SIG-M5 treated with dmso at 0.1 percent for 504 hours (cell line): ENCODE results near the gene TFEB.

Source experiments
- DNase-seq: peaks from one replicate; lab custom pipeline; 2025; ENCODE audit not compliant: unreplicated experiment; lab: John Stamatoyannopoulos, UW

TFEB gene

DNA sequence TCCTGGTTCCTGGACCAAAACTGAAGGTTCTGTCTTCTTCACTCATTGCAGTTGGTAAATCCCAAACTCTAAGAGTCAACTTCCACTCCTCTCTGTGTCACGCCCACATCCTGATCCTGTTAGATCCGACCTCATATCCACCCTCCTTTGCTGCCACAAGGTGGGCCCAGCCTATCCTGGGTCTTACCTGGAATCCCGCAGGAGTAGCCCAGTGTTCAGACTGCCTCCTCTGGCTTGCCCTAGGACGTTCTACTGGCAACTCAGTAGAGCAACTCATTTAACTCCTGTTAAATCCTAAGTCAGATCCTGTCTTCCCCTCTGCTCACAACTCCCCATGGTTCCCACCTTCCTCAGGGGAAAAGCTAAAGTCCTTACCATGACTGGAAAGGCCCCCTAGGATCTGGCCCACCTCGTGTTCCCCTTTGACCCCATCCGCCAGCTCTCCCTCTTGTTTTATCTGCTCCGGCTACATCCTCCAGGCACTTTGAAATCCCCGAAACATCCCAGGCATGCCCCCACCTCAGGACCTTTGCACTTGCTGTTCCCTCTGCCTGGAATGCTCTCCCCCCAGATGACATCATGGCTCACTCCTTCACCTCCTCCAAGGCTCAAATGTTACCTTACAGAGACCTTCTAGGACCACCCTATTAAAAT is 43.9 kb downstream of the TFEB start:
- no peak for DNase-seq

DNA sequence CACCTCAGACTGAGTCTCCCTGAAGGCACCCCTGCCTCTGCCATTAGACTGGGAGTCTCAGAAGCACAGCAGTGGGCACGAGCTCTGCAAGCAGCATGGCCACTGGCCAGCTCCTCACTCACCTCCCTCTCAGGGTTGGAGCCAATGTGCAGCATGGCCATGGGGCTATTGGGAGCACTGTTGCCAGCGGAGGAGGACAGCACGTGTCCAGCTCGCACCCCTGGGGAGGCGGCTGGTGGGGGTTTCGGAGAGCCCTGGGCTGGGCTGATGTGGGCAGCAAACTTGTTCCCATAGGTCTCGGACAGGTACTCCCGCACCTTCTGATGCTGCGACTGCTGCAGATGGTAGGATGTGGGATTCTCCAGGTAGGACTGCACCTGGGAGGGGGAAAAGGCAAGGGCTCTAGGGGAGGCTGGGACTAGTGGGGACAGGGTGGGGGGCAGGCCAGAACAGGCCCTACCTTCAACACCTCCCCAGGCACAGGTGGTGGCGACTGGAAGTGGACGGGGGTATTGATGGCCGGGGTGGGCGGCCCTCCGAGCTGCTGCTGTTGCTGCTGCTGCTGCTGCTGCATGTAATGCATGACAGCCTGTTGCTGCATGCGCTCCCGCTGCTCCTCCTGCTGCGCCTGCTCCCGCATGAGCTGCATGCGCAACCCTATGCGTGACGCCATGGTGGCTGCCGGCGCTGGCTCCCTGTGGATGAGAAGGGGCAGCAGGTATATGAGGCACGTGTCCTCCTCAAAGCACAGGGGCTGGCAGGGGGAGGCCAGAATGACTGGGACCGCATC is 44.7 kb downstream of the TFEB start:
- no peak for DNase-seq

DNA sequence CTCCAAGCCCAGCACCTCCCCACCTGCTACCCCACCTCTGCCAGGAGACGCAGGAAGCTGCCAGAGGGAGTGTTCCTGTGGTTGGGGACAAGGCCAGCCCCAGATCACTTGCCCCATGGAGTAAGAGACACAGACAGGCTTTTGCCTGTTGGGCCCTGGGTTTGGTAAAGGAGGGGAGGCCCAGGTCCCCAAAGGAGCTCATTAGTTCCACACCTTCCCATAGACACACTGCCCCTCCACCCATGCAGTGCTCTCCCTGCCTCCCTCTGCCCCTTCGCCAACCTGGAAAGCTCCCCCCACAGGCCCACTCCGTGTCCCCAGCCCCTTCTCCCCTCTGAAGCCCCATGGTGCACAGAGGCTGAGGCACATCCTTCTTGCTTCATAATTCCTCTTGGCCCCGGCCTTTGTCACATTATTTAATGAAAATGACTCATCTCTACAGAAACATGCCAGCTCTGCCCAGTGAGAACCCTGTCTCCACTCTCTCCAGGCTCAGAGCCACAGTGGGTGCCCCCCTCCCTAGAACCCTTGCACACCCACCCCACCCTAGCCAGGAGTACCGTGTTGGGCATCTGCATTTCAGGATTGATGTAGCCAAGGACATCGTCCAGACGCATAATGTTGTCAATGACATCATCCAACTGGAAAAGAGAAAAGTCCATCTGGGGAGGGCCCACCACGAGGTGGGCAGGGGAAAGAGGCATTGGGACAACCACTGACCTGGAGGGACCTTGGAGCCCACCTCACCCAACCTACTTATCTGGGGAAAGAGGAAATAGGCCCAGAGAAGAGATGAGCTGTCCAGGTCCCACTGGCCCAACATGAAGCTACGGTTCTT is 46.0 kb downstream of the TFEB start:
- DNase-seq, result no peak

DNA sequence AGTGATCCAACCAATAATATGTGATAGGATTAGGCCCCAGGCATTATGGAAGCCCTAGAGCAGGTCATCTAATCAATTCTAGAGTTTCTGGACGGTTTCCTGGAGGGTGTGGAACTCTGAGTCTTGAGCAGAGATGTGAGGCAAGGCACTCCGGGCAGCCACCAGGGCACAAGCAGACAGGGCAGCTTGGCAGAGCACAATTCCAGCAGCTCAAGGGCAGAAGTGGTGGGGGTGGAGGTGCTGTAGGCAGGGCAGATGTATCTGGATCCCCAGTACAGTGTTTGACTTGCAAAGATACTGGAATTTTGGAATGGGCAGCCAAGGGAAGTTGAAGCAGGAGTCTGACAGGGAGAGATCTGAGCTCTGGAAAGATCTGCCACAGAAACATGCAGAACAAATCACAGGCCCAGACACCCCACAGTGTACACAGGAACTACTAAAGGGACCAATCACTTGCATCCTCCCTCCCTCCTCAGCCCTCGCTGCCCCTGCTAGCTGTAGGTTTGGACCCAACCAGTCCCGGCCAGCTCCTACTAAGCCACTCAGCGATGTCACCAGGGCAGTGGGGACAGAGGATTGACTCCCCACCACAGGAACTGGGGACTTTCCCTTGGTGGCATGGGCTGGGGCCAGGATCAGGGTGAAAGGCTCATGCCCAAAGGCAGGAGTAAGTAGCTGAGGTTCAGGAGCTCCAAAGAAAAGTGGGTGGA is 47.0 kb downstream of the TFEB start:
- no peak for DNase-seq

DNA sequence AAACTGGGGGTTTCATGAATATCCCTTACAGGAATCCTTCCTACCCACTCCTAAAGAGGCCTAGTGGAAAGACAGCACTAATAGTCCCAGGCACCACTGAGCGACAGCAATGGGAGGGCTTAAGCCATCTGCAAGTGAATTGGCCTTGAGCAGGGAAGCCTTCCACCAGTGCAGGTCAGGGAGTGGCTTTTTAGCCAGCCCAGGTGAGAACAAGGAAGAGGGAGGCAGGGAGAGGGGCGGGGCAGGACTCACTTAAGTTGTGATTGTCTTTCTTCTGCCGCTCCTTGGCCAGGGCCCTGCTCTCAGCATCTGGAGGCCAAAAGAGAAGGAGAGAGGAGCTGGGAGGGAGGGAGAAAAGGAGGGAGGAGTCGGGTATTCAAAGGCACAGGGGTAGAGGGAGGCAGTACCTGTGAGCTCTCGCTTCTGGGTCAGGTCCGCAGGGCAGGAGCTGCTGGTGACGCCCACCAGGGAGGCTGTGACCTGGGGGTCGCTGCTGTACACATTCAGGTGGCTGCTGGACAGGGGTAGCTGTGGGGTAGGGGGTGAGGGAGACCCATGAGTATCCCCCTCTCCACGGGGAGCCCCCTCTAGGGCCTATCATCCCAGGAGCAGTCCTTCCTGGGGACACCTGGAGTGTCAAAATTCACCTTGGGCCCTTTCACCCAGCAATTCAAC is 47.8 kb downstream of the TFEB start:
- DNase-seq, result no peak

DNA sequence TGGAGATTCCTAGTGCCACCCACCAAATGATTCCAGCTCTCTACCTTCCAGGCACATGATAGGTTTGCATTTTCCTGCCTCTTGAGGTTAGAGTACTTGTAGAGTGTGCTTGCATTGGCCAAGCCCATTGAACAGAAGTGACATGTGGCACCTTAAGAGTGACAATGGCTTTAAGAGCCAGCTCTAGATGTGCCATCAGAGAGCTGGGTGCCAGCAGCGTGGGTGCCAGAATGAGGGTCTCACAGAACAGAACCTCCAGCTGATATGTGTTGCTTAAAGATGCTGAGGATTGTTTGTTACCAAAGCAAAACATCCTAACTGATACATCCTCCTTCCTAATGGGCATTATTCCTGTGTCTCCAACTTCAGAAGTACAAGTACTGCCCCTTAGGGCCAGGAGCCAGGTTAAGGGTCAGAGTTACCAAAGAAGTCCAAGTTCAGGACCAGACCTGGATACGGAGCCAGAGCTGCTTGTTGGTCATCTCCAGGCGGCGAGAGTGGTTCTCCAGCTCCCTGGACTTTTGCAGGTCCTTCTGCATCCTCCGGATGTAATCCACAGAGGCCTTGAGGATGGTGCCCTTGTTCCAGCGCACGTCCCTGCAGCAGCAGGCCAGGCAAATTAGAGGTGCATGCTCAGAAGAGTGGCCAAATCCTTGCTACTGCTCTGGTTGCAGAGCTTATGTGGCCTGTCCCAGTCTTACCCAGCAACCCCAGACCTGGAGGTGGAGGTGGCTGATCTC is 49.6 kb downstream of the TFEB start:
- DNase-seq, result no peak

DNA sequence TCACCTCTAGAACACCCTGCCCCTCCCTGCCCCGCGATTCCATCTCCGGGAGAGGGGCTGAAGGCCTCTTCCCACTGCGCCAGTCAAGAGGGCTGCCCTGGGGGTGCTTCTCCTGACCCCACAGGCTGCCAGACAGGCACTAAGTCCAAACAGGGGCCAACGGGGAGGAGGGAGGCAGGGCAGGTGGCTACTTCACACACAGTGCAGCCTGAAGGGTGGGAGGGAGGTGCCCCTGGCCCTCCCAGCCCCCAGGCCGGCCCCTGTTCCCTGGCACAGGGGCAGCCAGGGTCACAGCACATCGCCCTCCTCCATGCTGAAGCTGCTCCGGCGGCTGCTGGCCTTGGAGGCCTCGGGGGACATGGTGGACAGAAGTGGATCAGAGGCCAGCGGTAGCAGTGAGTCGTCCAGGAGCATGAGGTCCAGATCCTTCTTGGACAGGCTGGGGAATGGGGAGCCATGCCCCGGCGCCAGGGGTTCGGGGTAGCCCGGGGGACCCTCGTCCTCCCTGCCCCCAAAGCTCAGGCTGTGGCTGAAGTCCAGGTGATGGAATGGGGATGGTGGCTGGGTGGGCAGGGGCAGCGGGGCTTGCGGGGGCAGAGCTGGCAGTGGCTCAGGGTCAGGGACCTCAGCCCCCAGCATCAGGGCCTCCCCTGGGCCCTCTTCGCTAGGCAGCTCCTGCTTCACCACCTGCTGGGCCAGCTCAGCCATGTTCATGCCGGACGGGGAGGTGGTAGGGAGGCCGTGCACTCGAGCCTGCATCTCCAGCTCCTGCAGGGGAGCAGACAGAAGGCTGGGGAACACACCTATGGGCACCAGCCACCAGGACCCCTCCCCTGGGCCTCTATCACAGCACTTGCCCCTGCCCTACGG is 50.9 kb downstream of the TFEB start:
- no peak for DNase-seq

DNA sequence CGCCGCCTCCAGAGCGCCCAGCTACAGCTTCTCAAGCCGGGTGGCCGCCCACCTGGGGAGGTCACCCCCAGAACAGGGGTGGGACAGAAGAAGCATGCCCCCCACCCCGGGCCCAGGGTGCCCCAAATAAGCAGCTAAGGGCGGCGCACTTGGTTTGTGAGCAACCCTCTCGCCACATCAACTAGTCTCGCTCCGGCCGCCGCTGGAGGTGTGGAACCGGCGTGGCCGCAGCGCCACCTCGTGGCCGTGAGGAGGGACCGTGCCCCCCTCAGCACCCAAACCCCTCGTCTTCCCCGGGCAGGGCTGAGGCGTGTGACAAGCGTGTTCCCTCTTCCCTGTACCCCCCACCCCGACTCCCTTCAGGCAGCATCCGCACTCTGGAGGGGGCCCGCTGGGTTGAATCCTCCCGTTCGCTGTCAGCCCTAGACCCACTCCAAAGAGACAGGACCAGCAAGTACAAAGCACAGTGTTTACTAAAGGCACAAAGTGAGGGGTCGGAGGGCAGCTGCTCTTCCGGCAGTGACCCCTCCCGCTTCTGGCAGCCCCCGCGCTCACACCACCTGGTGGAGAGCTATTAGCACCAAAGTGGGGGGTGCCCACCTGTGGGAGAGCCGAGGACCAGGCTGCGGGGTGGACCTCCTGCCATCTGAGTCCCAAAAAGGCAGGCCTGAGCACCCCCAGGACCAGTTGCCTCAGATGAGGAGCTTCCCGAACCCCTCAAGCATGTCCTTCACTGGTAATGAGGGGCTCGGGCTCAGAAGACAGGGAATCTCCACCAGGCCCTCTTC is 51.7 kb downstream of the TFEB start:
- DNase-seq, result peak; percentile 62

DNA sequence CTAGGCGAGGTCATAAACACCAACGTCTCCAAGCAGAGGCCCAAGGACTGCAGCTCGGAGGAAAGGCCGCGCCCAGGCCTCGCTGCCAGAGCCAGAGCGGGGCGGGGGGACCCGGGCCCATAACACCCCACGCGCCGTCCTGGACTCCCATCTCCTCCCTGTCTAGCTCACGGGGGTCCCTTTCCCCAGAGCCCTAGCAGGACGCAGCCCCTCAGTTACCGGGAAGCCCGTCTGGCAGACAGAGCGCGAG is 52.2 kb downstream of the TFEB start:
- no peak for DNase-seq

DNA sequence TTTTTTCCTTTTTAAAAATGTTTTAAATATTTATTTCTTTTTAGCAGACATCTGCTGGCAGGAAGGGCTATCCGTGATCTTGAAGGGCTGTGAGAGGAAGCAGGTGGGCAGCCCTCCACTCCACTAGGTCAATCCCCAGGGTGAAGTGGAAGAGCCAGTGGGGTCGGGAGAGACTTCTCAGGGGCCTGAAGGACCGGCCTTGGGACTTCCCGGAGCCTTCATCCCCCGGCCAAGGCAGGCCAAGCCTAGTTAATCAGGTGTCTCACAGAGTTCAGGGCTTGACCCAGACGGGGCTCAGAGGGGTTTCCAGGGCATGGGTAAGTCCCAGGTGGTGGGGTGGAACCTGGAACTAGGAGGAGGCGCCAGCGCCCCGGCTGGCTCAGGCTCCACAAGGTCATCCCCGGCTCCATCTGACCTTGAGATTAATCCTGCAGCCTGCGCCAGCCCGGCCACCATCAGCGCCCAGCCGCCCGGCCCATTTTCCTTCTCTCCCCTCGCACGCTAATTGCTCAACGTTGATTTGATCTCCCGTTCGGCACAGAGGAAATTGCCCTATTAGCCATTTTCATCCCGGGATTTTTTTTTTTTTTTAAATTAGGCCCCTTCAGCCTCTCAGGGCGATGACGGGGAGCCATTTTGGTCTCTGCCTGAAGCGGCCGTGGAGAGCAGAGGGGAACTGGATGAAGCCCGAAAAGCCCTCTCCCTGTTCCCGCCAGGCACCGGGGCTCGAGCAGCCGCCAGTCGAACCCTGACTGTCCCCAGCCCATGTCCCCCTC is 52.7 kb downstream of the TFEB start:
- DNase-seq, result no peak

DNA sequence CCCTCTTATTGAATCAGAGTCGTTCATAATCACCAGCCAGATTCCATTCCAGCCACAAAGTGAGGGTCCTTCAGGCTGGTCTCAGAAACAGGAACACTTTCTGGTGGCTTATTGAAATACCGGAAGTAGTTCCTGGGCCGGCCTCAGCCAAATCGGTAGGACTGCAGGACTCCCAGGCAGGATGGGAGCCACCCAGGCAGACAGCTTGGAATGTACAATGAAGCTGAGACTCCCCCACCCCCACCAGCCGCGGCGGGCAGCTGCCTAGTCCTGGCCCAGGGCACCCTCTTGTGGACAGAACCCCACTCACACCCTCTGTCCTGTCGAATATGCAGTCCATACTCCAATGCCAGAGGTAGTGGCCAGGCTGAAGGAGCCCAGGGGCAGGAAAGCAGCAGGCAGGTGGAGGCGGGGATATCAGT is 53.3 kb downstream of the TFEB start:
- peak; percentile 76 for DNase-seq

DNA sequence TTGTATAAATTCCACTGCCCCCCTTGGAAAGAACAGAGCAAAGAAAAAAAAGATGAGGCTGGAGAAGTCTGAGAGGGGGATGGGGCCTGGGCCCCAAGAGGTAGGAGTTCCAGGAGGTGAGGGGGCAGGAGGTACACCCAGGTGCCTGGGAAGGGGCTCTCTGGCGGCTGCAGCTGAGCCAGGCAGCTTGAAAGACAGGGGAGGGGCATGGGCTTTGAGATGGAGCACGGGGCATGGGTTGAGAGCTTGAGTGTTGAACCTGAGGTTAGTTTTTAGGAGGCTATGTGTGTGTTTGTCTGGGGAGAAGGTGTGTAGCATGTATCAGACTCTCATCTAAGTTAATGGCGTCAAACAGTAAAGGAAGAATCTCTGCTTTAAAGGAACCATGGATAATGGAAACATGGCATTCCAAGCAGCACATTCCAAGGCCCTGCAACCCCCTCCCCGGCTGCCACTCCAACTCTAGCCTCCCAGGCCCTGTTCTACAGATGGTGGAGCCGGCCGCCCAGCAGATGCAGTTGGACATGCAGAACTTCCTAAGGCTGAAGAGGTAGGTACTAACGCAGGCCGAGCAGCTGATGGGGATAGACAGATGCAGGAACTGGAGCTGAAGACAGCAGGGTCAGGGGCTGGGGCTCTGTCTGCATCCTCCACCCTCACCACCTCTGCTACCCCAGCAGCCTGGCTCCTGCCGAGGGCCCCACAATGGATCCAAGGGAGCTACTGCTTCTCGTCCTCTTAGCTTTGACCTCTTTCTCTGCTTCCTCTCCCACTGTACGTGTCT is 55.0 kb downstream of the TFEB start:
- no peak for DNase-seq

DNA sequence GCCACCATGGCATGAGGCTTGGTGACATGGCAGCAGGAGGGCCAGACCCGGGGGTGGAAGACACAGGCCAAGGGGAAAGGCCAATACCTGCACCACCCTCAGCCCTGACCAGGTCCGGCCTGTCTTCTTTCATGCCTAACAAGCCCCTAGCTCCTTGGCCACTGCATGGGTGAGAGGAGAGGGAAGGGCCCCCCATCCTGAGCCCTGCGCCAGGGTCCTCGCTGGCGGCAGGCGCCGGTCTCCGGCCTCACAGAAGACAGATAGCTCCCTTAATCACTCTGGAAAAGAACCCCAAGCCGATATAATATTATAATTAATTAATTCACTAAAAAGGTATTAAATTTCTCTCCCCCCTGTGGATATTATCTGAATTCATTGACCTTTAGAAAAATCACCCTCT is 55.7 kb downstream of the TFEB start:
- DNase-seq, result no peak

DNA sequence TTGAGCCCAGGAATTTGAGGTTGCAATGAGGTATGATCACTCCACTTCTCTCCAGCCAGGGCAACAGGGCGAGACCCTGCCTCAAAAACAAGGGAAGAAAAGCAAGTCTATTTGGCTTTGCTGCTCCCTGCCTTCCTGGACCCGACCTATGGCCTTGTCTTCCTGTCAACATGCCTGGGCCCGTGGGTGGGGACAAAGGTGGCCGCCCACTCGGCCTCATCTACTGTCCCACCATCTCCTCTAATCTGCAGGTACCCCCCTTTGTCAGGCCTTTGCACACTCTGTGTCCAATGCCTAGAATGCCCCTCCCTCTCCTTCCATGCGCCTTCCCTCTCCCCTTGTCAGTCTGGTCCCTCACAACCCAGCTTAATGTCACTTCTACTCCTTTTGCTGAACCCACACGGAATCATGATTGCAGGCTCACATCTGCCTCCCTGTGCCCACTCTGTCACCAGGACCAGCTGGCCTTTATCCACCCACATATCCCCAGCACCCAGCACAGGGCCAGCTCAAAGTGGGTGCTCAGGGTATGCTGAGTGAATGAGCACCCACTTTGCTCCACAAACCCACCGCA is 56.8 kb downstream of the TFEB start:
- DNase-seq, result no peak

DNA sequence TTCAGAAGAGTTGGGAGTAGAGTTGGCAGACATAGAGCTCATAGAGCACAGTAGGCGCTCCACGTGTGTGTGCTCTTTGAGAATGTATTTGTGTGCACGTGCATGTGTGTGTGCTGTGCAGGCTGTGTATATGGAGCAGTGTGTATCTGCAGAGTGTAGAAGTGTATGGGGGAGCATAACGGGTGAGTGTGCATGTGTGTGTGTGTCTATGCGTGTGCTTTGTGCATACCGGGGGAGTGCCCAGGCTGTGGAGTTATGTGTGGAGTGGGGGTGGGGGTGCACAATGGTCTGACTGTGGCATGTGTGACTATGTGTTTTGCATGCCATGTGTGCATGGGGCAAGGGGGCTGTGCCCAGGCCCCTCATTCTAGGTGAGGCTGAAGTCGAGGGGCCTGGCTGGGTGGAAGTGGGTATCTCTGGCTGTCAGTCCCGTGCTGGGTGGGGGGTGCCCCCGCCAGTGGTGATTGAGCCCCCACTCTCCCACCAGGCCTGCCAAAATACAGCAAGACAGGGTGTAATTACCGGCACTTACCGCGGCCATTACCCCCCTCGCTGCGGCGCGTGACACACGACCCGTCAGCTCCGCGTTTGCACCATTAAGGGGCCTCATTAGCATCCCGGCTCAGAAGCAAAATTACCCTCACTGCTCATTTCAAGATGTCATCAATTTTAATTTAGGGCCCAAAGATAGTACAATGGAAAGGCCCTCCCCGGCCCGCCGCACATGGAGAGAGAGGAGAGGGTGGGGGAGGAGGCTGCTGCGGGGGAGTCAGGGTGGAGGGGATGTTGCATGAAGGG is 58.1 kb downstream of the TFEB start:
- DNase-seq, result no peak

DNA sequence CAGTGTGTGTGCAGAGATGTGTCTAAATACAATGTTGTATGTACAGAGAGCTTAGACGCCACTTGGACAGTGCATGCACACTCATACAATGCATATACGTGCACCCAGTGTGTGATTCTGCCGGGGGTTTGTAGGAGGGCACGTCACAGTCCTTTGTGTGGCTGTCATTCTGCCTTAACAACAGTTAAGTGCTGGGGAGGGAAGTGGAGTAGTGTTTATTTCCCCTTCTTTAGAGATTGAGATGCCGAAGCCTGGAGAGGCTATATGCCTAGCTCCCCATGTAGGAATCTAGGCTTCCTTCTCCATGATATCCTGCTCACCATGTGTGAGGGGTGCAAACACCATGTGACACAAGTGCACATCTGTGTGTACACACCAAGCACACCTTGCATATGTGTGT is 59.0 kb downstream of the TFEB start:
- DNase-seq, result no peak
